Measurements from ENCODE around the gene ABCA12. TPM values are rescaled to one million over a fixed set of nuclear protein-coding genes. Genes with fewer than 3 reads are reported as not detected.

Gene ABCA12
- total and polyA plus RNA-seq, 2 of the 13 experiments (the other 11 are each of a cell fraction or from before 2014, with no cell fraction given): 0.02 to 0.07 TPM

DNA sequence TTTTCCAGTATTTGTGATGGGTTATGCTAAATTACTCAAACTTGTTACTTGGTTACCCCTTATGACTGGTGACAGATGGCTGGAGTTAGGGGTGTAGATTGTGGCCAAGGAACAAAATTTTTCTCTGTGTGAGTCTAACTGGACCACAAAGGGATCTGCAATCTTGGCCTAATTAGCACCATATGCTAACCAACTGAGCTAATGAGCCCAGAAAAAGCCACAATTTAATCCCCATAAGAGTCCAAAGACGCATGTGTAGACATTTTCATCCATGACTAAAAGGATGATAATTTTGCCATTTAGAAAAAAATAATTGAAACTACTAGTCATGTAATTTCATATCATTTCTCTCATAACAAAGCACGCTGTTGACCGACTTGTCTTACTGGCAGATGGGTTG lies 151.2 kb downstream of the ABCA12 start:
- Histone ChIP-seq H2AFZ (ENCODE audit: low read length) (no peak overlapping the region), H3K9ac (ENCODE audit: insufficient read depth, low read depth, low read length) (no peak overlapping the region), H3K4me2 (ENCODE audit: low read depth, low read length) (no peak overlapping the region), H3K9me3 (ENCODE audit: low read length) (no peaks in the 10 kb centered on the region), H3K4me1 (ENCODE audit: insufficient read depth, low read length) (no peaks in the 10 kb centered on the region), H3K27me3 (ENCODE audit: control insufficient read depth in 1 of 2, insufficient read depth in 2 of 2, low read length in 2 of 2) (no peaks in the 10 kb centered on the region), H3K27ac (ENCODE audit: extremely low read length, insufficient read depth, low read length) (no peak overlapping the region), H3K79me2 (ENCODE audit: insufficient read depth, low read length) (no peaks in the 10 kb centered on the region), H3K4me3 (replicated peaks in 1 of 3; ENCODE audit: insufficient read depth in 1 of 3, low read depth in 2 of 3, low read length in 3 of 3) (no peak overlapping the region), H3K36me3 (replicated peaks in 1 of 2; ENCODE audit: control insufficient read depth in 1 of 2, insufficient read depth in 2 of 2, low read length in 2 of 2) (no peaks in the 10 kb centered on the region), H4K20me1 (ENCODE audit: insufficient read depth, low read length) (no peaks in the 10 kb centered on the region)
- FAIRE-seq (no peak), DNase-seq (ENCODE audit: low spot score) (no peak), ATAC-seq (no peak)
- intact Hi-C loops (cut with micrococcal nuclease; ENCODE audit: unreplicated experiment) (no loop called here), in situ Hi-C loops (cut with HindIII; ENCODE audit: extremely low pct_ligation_motif_present, low pct_unique_long_range_greater_than_20kb) (no loop called here)
- ChIA-PET CTCF (ENCODE audit: low intra/inter-chr PET ratio, low total read pairs) (no interaction called here), POLR2A (no interaction called here)
- TF ChIP-seq ZNF577 (CRISPR knock-in tag; IDR thresholded peaks at IDR 0.05; ENCODE audit: borderline replicate concordance, low read depth): no peak
- no peak for TF ChIP-seq ZC3H4 (CRISPR knock-in tag; IDR thresholded peaks at IDR 0.05; ENCODE audit: borderline replicate concordance)
- TF ChIP-seq HCFC1 (IDR thresholded peaks at IDR 0.05; ENCODE audit: low read depth, low read length): no peak
- TF ChIP-seq ZNF251 (CRISPR knock-in tag; IDR thresholded peaks at IDR 0.05): no peak
- TF ChIP-seq, protein P1, sequence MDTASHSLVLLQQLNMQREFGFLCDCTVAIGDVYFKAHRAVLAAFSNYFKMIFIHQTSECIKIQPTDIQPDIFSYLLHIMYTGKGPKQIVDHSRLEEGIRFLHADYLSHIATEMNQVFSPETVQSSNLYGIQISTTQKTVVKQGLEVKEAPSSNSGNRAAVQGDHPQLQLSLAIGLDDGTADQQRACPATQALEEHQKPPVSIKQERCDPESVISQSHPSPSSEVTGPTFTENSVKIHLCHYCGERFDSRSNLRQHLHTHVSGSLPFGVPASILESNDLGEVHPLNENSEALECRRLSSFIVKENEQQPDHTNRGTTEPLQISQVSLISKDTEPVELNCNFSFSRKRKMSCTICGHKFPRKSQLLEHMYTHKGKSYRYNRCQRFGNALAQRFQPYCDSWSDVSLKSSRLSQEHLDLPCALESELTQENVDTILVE (CRISPR knock-in tag; IDR thresholded peaks at IDR 0.05): no peak
- TF ChIP-seq, protein P2, sequence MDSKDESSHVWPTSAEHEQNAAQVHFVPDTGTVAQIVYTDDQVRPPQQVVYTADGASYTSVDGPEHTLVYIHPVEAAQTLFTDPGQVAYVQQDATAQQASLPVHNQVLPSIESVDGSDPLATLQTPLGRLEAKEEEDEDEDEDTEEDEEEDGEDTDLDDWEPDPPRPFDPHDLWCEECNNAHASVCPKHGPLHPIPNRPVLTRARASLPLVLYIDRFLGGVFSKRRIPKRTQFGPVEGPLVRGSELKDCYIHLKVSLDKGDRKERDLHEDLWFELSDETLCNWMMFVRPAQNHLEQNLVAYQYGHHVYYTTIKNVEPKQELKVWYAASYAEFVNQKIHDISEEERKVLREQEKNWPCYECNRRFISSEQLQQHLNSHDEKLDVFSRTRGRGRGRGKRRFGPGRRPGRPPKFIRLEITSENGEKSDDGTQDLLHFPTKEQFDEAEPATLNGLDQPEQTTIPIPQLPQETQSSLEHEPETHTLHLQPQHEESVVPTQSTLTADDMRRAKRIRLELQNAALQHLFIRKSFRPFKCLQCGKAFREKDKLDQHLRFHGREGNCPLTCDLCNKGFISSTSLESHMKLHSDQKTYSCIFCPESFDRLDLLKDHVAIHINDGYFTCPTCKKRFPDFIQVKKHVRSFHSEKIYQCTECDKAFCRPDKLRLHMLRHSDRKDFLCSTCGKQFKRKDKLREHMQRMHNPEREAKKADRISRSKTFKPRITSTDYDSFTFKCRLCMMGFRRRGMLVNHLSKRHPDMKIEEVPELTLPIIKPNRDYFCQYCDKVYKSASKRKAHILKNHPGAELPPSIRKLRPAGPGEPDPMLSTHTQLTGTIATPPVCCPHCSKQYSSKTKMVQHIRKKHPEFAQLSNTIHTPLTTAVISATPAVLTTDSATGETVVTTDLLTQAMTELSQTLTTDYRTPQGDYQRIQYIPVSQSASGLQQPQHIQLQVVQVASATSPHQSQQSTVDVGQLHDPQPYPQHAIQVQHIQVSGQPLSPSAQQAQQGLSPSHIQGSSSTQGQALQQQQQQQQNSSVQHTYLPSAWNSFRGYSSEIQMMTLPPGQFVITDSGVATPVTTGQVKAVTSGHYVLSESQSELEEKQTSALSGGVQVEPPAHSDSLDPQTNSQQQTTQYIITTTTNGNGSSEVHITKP (CRISPR knock-in tag; IDR thresholded peaks at IDR 0.05; ENCODE audit: low read depth): no peak
- no peak for TF ChIP-seq ZNF317 (CRISPR knock-in tag; IDR thresholded peaks at IDR 0.05)
- no TSS peak for BruUV-seq (replicated peaks)
- WGBS (ENCODE audit: low lambda C conversion rate): 36% methylated on average over 3 of the region's 3 CpGs

All from HepG2 (cell line).